Measurements from ENCODE around the gene MTFMT.

DNA sequence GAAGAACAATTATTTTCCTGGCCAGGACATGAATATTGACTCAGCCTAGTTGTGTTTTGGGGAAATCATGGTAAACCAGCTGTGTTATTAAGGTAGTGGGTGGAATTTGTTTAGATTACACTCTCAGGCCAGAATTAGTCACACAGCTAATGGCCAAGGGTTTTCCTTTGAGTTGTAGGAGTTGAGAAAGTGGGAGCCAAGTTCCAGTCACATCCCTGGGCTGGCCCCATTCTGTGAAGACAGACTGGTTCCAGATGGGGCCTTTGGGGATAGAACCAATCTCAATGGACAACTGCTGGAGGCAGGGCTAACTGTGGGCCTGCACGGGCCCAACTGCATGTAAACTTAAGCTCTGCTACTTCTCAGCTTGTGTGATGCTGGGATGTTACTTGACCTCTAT, 39.7 kb upstream of the MTFMT start:
- TF ChIP-seq SP1 (IDR thresholded peaks at IDR 0.05), result no peak
- TF ChIP-seq, protein P1, sequence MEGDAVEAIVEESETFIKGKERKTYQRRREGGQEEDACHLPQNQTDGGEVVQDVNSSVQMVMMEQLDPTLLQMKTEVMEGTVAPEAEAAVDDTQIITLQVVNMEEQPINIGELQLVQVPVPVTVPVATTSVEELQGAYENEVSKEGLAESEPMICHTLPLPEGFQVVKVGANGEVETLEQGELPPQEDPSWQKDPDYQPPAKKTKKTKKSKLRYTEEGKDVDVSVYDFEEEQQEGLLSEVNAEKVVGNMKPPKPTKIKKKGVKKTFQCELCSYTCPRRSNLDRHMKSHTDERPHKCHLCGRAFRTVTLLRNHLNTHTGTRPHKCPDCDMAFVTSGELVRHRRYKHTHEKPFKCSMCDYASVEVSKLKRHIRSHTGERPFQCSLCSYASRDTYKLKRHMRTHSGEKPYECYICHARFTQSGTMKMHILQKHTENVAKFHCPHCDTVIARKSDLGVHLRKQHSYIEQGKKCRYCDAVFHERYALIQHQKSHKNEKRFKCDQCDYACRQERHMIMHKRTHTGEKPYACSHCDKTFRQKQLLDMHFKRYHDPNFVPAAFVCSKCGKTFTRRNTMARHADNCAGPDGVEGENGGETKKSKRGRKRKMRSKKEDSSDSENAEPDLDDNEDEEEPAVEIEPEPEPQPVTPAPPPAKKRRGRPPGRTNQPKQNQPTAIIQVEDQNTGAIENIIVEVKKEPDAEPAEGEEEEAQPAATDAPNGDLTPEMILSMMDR (IDR thresholded peaks at IDR 0.05; ENCODE audit: low read depth, low read length, missing input control), result no peak
- TF ChIP-seq, protein P2, sequence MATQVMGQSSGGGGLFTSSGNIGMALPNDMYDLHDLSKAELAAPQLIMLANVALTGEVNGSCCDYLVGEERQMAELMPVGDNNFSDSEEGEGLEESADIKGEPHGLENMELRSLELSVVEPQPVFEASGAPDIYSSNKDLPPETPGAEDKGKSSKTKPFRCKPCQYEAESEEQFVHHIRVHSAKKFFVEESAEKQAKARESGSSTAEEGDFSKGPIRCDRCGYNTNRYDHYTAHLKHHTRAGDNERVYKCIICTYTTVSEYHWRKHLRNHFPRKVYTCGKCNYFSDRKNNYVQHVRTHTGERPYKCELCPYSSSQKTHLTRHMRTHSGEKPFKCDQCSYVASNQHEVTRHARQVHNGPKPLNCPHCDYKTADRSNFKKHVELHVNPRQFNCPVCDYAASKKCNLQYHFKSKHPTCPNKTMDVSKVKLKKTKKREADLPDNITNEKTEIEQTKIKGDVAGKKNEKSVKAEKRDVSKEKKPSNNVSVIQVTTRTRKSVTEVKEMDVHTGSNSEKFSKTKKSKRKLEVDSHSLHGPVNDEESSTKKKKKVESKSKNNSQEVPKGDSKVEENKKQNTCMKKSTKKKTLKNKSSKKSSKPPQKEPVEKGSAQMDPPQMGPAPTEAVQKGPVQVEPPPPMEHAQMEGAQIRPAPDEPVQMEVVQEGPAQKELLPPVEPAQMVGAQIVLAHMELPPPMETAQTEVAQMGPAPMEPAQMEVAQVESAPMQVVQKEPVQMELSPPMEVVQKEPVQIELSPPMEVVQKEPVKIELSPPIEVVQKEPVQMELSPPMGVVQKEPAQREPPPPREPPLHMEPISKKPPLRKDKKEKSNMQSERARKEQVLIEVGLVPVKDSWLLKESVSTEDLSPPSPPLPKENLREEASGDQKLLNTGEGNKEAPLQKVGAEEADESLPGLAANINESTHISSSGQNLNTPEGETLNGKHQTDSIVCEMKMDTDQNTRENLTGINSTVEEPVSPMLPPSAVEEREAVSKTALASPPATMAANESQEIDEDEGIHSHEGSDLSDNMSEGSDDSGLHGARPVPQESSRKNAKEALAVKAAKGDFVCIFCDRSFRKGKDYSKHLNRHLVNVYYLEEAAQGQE (IDR thresholded peaks at IDR 0.05), result no peak
- no peak for TF ChIP-seq YY1 (IDR thresholded peaks at IDR 0.05)
- TF ChIP-seq TAF1 (conservative IDR thresholded peaks at IDR 0.05), result no peak
- TF ChIP-seq, protein P3, sequence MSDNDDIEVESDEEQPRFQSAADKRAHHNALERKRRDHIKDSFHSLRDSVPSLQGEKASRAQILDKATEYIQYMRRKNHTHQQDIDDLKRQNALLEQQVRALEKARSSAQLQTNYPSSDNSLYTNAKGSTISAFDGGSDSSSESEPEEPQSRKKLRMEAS (IDR thresholded peaks at IDR 0.05), result no peak
- no peak for TF ChIP-seq FOXA1 (IDR thresholded peaks at IDR 0.05)
- TF ChIP-seq EGR1 (IDR thresholded peaks at IDR 0.05; ENCODE audit: low read depth in 2 of 2), result no peak
- TF ChIP-seq HNF4A (conservative IDR thresholded peaks at IDR 0.05), result no peak
- no peak for TF ChIP-seq GABPA (IDR thresholded peaks at IDR 0.05 in 1 of 2, conservative IDR thresholded peaks at IDR 0.05 in 1 of 2)
